GM12801 (cell line): ENCODE measurements around the gene CYP2C8.

ENCODE experiments used
- TF ChIP-seq, protein P1 (sequence below): IDR thresholded peaks from one replicate; pipeline ENCODE4 v1.5.1; 2011; ENCODE audit warnings: control low read depth; ENCODE audit not compliant: insufficient read length; ENCODE audit errors: extremely low read depth

CYP2C8 gene

GRCh38 chr10:95049919-95050318 is 19.4 kb downstream of the CYP2C8 start:
- TF ChIP-seq, protein P1, sequence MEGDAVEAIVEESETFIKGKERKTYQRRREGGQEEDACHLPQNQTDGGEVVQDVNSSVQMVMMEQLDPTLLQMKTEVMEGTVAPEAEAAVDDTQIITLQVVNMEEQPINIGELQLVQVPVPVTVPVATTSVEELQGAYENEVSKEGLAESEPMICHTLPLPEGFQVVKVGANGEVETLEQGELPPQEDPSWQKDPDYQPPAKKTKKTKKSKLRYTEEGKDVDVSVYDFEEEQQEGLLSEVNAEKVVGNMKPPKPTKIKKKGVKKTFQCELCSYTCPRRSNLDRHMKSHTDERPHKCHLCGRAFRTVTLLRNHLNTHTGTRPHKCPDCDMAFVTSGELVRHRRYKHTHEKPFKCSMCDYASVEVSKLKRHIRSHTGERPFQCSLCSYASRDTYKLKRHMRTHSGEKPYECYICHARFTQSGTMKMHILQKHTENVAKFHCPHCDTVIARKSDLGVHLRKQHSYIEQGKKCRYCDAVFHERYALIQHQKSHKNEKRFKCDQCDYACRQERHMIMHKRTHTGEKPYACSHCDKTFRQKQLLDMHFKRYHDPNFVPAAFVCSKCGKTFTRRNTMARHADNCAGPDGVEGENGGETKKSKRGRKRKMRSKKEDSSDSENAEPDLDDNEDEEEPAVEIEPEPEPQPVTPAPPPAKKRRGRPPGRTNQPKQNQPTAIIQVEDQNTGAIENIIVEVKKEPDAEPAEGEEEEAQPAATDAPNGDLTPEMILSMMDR = no peak

- TF ChIP-seq, protein P1 = no peak
These were observed 21.1 kb downstream of the CYP2C8 start for GRCh38 chr10:95048206-95048605.

DNA sequence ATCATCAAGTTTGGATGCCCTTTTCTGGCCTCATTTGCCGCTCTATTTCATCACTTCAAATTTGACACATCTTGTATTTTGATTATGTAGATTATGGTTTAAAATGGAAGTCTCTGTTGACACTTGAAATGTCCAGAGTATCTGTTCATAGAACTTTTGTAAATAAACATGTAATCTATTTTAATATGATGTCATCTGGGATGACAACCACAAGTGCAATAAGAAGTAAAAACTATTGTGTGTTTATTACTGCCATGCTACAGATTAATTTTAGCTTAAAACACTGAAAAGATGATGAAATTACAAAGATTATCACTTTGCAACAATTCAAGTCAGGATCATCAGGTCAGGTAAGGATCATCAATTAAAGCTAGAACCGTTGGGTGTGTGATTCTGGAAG is 30.0 kb downstream of the CYP2C8 start:
- TF ChIP-seq, protein P1 = no peak

- TF ChIP-seq, protein P1 = no peak
These were observed 33.7 kb downstream of the CYP2C8 start for GRCh38 chr10:95035332-95036295.

GRCh38 chr10:95034401-95034800 is 34.9 kb downstream of the CYP2C8 start:
- TF ChIP-seq, protein P1 = no peak

GRCh38 chr10:95031656-95032055 is 37.6 kb downstream of the CYP2C8 start:
- TF ChIP-seq, protein P1 = no peak

GRCh38 chr10:95026461-95026860 is 42.8 kb downstream of the CYP2C8 start:
- TF ChIP-seq, protein P1 = no peak
